Endothelial cell of umbilical vein (primary cell): ENCODE data around the gene SIAH1. TPM values are rescaled to one million over a fixed set of nuclear protein-coding genes. Genes with fewer than 3 reads are reported as not detected.
"Not testable (repeated sequence)": the region's sequence is repeated elsewhere in the genome, so short reads cannot be mapped to it uniquely, and the experiment has no call there.

Experiments
- BruUV-seq: library from RNA; stranded (reverse); fragments of 400-500 nt; replicated peaks from 2 replicates; lab custom pipeline; 2021; lab: Mats Ljungman, UMichigan
- CTCF ChIA-PET: fragments of 300-600, 350-600 bp; sonication (Branson Sonifier 250); formaldehyde crosslinking; loops from one replicate; lab custom pipeline; 2021; ENCODE audit warnings: antibody characterized with exemption, inconsistent platforms; lab: Charles Lee
- POLR2A ChIA-PET: fragments of 300-600, 350-600 bp; sonication (Branson Sonifier 250); formaldehyde crosslinking; loops from one replicate; lab custom pipeline; 2021; ENCODE audit warnings: antibody characterized with exemption, inconsistent platforms; lab: Charles Lee
- DNase-seq: peaks from one replicate; pipeline ENCODE4 v3.0.0-alpha.2; 2011; ENCODE audit warnings: low read depth, low spot score
- FAIRE-seq: peaks from 2 replicates; lab custom pipeline; 2011; peaks lifted over from hg19 to GRCh38; lab: Jason Lieb, UNC
- H2AFZ ChIP-seq: 2 replicates; pipeline ENCODE4 v1.6.0; 2012; ENCODE audit warnings: low read depth, low read length, control low read depth, inconsistent platforms
- H3K27ac ChIP-seq: 2 replicates; pipeline ENCODE4 v1.5.1; 2011; ENCODE audit warnings: low read depth, mild to moderate bottlenecking, control low read depth, low read length, moderate library complexity; ENCODE audit not compliant: insufficient read depth
- H3K27me3 ChIP-seq, 2 experiments: 2 replicates each; pipeline versions ENCODE4 v1.6.0 to v1.6.1; 2011; ENCODE audit warnings: low read length in 2 of 2, mixed read lengths in 1 of 2; ENCODE audit not compliant: control insufficient read depth in 2 of 2, insufficient read depth in 2 of 2
- H3K36me3 ChIP-seq, 2 experiments: 2 replicates in 1 of 2; 3 replicates in 1 of 2; pipeline ENCODE4 v1.5.1; 2011; ENCODE audit warnings: low read length in 2 of 2, mild to moderate bottlenecking in 1 of 2, moderate library complexity in 1 of 2; ENCODE audit not compliant: control insufficient read depth in 2 of 2, insufficient read depth in 2 of 2; ENCODE audit errors: extremely low read depth in 1 of 2
- H3K4me1 ChIP-seq: 3 replicates; pipeline ENCODE4 v1.5.1; 2011; ENCODE audit warnings: mild to moderate bottlenecking, low read length; ENCODE audit not compliant: control insufficient read depth, insufficient read depth; ENCODE audit errors: extremely low read depth
- H3K4me2 ChIP-seq: 2 replicates; pipeline ENCODE4 v1.6.1; 2011; ENCODE audit warnings: low read length, control low read depth, mixed read lengths; ENCODE audit not compliant: insufficient read depth
- H3K4me3 ChIP-seq, 3 experiments: fragments of 200-600 bp in 1 of 3; sonication (generic), shearing (Covaris generic) in 1 of 3; replicated peaks in 1 of 3; 2 replicates each; pipeline ENCODE4 v1.5.1; 2011 to 2016; ENCODE audit warnings: control low read depth in 3 of 3, low read length in 3 of 3, mild to moderate bottlenecking in 2 of 3, inconsistent platforms in 1 of 3, low read depth in 1 of 3, moderate library complexity in 1 of 3; ENCODE audit not compliant: insufficient read depth in 1 of 3
- H3K79me2 ChIP-seq: 2 replicates; pipeline ENCODE4 v1.6.0; 2012; ENCODE audit warnings: low read length, inconsistent platforms; ENCODE audit not compliant: control insufficient read depth, insufficient read depth
- H3K9ac ChIP-seq: replicated peaks from 2 replicates; pipeline ENCODE3; 2011; ENCODE audit warnings: low read length, control low read depth; ENCODE audit not compliant: insufficient read depth; ENCODE audit errors: extremely low read depth
- H3K9me1 ChIP-seq: replicated peaks from 3 replicates; pipeline ENCODE4 v1.6.0; 2011; ENCODE audit warnings: mild to moderate bottlenecking, low read length; ENCODE audit not compliant: control insufficient read depth, insufficient read depth; ENCODE audit errors: extremely low read depth
- H3K9me3 ChIP-seq: replicated peaks from 2 replicates; pipeline ENCODE4 v1.5.1; 2012; ENCODE audit warnings: low read length, inconsistent platforms; ENCODE audit not compliant: control insufficient read depth, insufficient read depth
- H4K20me1 ChIP-seq: replicated peaks from 2 replicates; pipeline ENCODE3; 2011; ENCODE audit warnings: mild to moderate bottlenecking, low read length; ENCODE audit not compliant: control insufficient read depth, insufficient read depth; ENCODE audit errors: extremely low read depth
- CTCF ChIP-seq, 2 donors: IDR thresholded peaks; 1 replicate in 1 of 2; 2 replicates in 1 of 2; pipeline ENCODE4 v1.5.1; 2011; ENCODE audit warnings: low read length in 2 of 2, mild to moderate bottlenecking in 2 of 2, moderate library complexity in 2 of 2, control low read depth in 1 of 2, inconsistent platforms in 1 of 2, low read depth in 1 of 2; ENCODE audit not compliant: insufficient read depth in 1 of 2; ENCODE audit errors: extremely low read depth in 1 of 2
- EZH2 ChIP-seq: IDR thresholded peaks from 2 replicates; pipeline ENCODE4 v1.6.1; 2012; ENCODE audit warnings: borderline replicate concordance, low read depth, mild to moderate bottlenecking, moderate library complexity, low read length, inconsistent platforms; ENCODE audit not compliant: severe bottlenecking
- FOS ChIP-seq: IDR thresholded peaks from 2 replicates; pipeline ENCODE4 v1.6.1; 2011; ENCODE audit warnings: mild to moderate bottlenecking, low read length, moderate library complexity, borderline replicate concordance; ENCODE audit not compliant: insufficient read depth
- GATA2 ChIP-seq: IDR thresholded peaks from 2 replicates; pipeline ENCODE4 v1.7.0; 2011; ENCODE audit warnings: low read depth, mild to moderate bottlenecking, moderate library complexity, mixed read lengths, low read length; ENCODE audit not compliant: insufficient read length, insufficient read depth
- JUN ChIP-seq: IDR thresholded peaks from 2 replicates; pipeline ENCODE4 v1.6.1; 2011; ENCODE audit warnings: borderline replicate concordance, low read depth; ENCODE audit not compliant: insufficient read length, insufficient read depth
- MYC ChIP-seq: IDR thresholded peaks from one replicate; pipeline ENCODE4 v1.6.1; 2011; ENCODE audit warnings: mild to moderate bottlenecking, low read depth, low read length
- POLR2A ChIP-seq: IDR thresholded peaks from 2 replicates; pipeline ENCODE4 v1.6.1; 2012; ENCODE audit warnings: low read depth, mild to moderate bottlenecking, control low read depth, low read length
- POLR2AphosphoS5 ChIP-seq: IDR thresholded peaks from 2 replicates; pipeline ENCODE4 v1.6.1; 2012; ENCODE audit warnings: low read depth, mild to moderate bottlenecking, control low read depth, low read length, moderate library complexity; ENCODE audit not compliant: insufficient read depth
- dilution Hi-C: fragments of 300-500 bp; cut with MboI; formaldehyde crosslinking; loops from one replicate; pipeline ENCODE4 v1.15.0; 2019; ENCODE audit warnings: low sequenced_read_pairs; ENCODE audit not compliant: extremely low pct_ligation_motif_present
- intact Hi-C: fragments of 100-400 bp; cut with micrococcal nuclease; formaldehyde crosslinking; loops from one replicate; pipeline ENCODE4 v1.10.0; 2022
- polyA plus RNA-seq, 4 experiments: library from polyadenylated mRNA; depleted of rRNA in 3 of 4; stranded (reverse) in 3 of 4; unstranded in 1 of 4; fragments of >200 nt; gene quantifications; 2 replicates each; pipeline versions ENCODE4 v1.2.1 to v1.2.3, GENCODE V29; 2011 to 2012; ENCODE audit warnings: missing spikeins in 1 of 4
- total RNA-seq: library from RNA; stranded (reverse); gene quantifications from 2 replicates; pipeline ENCODE4 v1.2.3, GENCODE V29; 2021
- TF ChIP-seq, protein P1 (sequence below): IDR thresholded peaks from 2 replicates; pipeline ENCODE4 v1.6.1; 2011; ENCODE audit not compliant: insufficient read depth, insufficient read length

Gene SIAH1
- total and polyA plus RNA-seq, 2 donors (not counting 3 experiments of a cell fraction or from before 2014, with no cell fraction given): 14.4 to 19.9 TPM

DNA sequence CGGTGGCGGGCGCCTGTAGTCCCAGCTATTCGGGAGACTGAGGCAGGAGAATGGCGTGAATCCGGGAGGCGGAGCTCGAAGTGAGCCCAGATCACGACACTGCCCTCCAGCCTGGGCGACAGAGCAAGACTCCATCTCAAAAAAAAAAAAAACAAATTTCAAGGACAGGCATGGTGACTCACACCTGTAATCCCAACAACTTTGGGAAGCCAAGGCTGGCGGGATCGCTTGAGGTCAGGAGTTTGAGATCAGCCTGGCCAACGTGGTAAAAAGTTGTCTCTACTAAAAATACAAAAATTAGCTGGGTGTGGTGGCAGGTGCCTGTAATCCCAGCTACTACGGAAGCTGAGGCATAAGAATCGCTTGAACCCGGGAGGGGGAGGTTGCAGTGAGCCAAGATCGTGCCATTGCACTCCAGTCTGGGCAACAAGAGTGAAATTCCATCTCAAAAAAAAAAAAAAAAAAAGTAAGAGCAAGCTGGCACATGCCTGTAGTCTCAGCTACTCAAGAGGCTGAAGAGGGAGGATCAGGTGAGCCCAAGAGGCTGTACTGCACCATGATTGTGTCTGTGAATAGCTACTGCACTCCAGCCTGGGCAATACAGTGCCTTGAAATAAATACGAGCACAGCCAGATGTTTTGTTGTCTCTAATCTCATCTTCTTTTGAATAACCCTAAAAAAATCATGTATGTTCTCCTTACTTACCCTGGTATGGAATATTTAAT, 14.4 kb downstream of the SIAH1 start:
- dilution Hi-C loops, H3K36me3 ChIP-seq, H3K9me1 ChIP-seq, intact Hi-C loops, H2AFZ ChIP-seq, H3K4me1 ChIP-seq, POLR2A ChIA-PET, FAIRE-seq, H3K9me3 ChIP-seq, H3K4me3 ChIP-seq, BruUV-seq, DNase-seq, H3K27ac ChIP-seq, H3K27me3 ChIP-seq, H3K9ac ChIP-seq, H3K4me2 ChIP-seq: not testable (repeated sequence)
- Histone ChIP-seq H4K20me1 (peaks cover 22% of the 10 kb centered on the region), H3K79me2 (peaks cover 91% of the 10 kb centered on the region)
- CTCF ChIA-PET: interaction anchor here (0.6 to 0.8 kb wide), 2 partner anchors 14 to 252 kb away, joined by 3 read pairs; partner anchors contain the start of gene SIAH1

DNA sequence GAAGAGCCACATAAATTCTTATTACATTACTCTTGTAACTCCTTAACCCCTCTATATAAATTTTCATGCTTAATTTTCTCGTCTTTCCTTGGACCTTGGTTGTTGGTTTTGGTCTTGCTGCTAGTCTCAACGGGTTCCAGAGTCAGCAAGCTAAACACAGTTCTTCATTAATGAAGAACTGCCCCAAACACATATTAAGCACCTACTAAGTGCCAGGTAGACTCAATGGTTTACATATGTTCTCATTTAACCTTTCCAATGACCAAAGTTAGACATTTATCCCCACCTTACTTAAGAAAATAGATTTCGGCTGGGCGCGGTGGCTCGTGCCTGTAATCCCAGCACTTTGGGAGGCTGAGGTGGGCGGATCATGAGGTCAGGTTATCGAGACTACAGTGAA, 15.0 kb downstream of the SIAH1 start:
- Histone ChIP-seq H3K9ac (no peak overlapping the region), H3K9me3 (no peaks in the 10 kb centered on the region), H3K79me2 (peaks cover 89% of the 10 kb centered on the region), H3K9me1 (no peaks in the 10 kb centered on the region), H3K27ac (no peak overlapping the region), H2AFZ (no peak overlapping the region), H3K4me3 (no peak overlapping the region), H3K4me2 (no peak overlapping the region), H4K20me1 (peaks cover 21% of the 10 kb centered on the region), H3K4me1 (peaks cover 12% of the 10 kb centered on the region), H3K27me3 (no peaks in the 10 kb centered on the region), H3K36me3 (no peaks in the 10 kb centered on the region)
- TF ChIP-seq EZH2: no peak
- TF ChIP-seq, protein P1, sequence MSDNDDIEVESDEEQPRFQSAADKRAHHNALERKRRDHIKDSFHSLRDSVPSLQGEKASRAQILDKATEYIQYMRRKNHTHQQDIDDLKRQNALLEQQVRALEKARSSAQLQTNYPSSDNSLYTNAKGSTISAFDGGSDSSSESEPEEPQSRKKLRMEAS: no peak
- TF ChIP-seq CTCF (IDR thresholded peaks at IDR 0.05; ENCODE audit: extremely low read depth in 1 of 2, insufficient read depth in 1 of 2, low read depth in 1 of 2, low read length in 2 of 2): no peak
- no peak for TF ChIP-seq FOS
- TF ChIP-seq MYC: no peak
- TF ChIP-seq JUN: no peak
- no peak for TF ChIP-seq POLR2A
- no peak for TF ChIP-seq POLR2AphosphoS5
- TF ChIP-seq GATA2: no peak
- dilution Hi-C loops (no loop called here), intact Hi-C loops (no loop called here)
- ChIA-PET CTCF (interaction anchor here (1.2 to 5.3 kb wide), 6 partner anchors 8 to 260 kb away, joined by 3 to 39 read pairs (median 6); no protein-coding TSS in a partner anchor), POLR2A (no interaction called here)
- DNase-seq: no peak
- no peak for FAIRE-seq
- BruUV-seq: no TSS peak
